Measurements from ENCODE around the gene ALK. TPM values are rescaled to one million over a fixed set of nuclear protein-coding genes. Genes with fewer than 3 reads are reported as not detected.

Gene ALK
- total RNA-seq, 1 donor = under 0.01 TPM

DNA sequence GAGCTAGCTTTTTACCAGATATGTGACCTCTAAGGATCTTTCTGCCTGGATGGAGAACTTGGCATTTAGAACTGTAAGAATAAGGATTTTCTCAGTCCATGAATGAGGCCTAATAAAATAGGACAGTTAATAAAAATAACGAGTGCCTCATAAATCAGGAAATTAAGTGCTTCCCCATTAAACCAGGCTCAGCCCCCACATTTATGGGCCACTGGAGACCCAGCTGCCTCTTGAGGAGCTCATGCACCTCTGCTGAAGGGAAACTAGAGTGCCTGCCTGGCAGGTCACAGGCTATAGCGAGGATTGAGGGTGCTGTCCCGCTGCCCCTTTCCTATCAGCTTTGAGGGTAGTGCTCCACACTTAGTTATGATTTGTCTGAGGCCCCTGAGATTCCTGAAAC, 158.0 kb downstream of the ALK start:
- peaks cover 20% of the 10 kb centered on the region for H3K27me3 ChIP-seq (ENCODE audit: insufficient read depth, low read length)
- no peak overlapping the region for H2AFZ ChIP-seq (ENCODE audit: low read length)
- no peak overlapping the region for H3K4me2 ChIP-seq (ENCODE audit: insufficient read depth, low read length)
- no peaks in the 10 kb centered on the region for H3K36me3 ChIP-seq (ENCODE audit: insufficient read depth, low read length)
- H4K20me1 ChIP-seq (ENCODE audit: insufficient read depth, low read length) = no peaks in the 10 kb centered on the region
- no peaks in the 10 kb centered on the region for H3K79me2 ChIP-seq (ENCODE audit: insufficient read depth, low read length)
- TF ChIP-seq, protein P1, sequence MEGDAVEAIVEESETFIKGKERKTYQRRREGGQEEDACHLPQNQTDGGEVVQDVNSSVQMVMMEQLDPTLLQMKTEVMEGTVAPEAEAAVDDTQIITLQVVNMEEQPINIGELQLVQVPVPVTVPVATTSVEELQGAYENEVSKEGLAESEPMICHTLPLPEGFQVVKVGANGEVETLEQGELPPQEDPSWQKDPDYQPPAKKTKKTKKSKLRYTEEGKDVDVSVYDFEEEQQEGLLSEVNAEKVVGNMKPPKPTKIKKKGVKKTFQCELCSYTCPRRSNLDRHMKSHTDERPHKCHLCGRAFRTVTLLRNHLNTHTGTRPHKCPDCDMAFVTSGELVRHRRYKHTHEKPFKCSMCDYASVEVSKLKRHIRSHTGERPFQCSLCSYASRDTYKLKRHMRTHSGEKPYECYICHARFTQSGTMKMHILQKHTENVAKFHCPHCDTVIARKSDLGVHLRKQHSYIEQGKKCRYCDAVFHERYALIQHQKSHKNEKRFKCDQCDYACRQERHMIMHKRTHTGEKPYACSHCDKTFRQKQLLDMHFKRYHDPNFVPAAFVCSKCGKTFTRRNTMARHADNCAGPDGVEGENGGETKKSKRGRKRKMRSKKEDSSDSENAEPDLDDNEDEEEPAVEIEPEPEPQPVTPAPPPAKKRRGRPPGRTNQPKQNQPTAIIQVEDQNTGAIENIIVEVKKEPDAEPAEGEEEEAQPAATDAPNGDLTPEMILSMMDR (IDR thresholded peaks at IDR 0.05; ENCODE audit: extremely low read depth, low read depth, low read length) = no peak
- DNase-seq (ENCODE audit: insufficient read length, low spot score, missing footprints) = no peak
- H3K27ac ChIP-seq (ENCODE audit: low read depth, low read length) = no peak overlapping the region
- peaks cover 4% of the 10 kb centered on the region for H3K4me1 ChIP-seq (ENCODE audit: insufficient read depth, low read length)
- H3K4me3 ChIP-seq (ENCODE audit: insufficient read depth, low read length) = no peak overlapping the region
- H3K9me3 ChIP-seq (ENCODE audit: low read depth, low read length) = no peaks in the 10 kb centered on the region

DNA sequence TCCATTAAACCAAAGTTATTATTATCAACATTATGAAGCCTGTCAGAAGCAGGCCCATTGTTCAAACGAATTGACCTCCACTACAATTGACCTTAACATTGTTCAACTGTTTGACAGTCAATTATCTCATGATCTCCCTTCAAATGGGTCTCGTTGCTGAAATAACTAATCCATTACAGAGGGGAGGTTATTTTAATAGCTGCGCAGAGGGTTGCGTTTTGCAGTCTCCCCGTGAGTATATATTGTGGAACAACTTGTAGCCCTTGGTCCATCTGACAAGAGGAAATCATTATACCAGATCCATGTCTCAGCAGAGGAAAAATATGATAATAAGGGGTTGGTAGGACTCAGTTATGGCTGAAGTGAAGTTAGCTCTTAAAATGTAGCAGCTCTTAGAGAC, 159.1 kb downstream of the ALK start:
- Histone ChIP-seq H3K4me2 (ENCODE audit: insufficient read depth, low read length) (no peak overlapping the region), H3K9me3 (ENCODE audit: low read depth, low read length) (no peaks in the 10 kb centered on the region), H3K27ac (ENCODE audit: low read depth, low read length) (no peak overlapping the region), H3K79me2 (ENCODE audit: insufficient read depth, low read length) (no peaks in the 10 kb centered on the region), H3K27me3 (ENCODE audit: insufficient read depth, low read length) (peaks cover 22% of the 10 kb centered on the region), H3K4me1 (ENCODE audit: insufficient read depth, low read length) (peaks cover 4% of the 10 kb centered on the region), H3K4me3 (ENCODE audit: insufficient read depth, low read length) (no peak overlapping the region), H2AFZ (ENCODE audit: low read length) (no peak overlapping the region), H4K20me1 (ENCODE audit: insufficient read depth, low read length) (no peaks in the 10 kb centered on the region), H3K36me3 (ENCODE audit: insufficient read depth, low read length) (no peaks in the 10 kb centered on the region)
- TF ChIP-seq, protein P1 (IDR thresholded peaks at IDR 0.05; ENCODE audit: extremely low read depth, low read depth, low read length) = no peak
- DNase-seq (ENCODE audit: insufficient read length, low spot score, missing footprints) = no peak

DNA sequence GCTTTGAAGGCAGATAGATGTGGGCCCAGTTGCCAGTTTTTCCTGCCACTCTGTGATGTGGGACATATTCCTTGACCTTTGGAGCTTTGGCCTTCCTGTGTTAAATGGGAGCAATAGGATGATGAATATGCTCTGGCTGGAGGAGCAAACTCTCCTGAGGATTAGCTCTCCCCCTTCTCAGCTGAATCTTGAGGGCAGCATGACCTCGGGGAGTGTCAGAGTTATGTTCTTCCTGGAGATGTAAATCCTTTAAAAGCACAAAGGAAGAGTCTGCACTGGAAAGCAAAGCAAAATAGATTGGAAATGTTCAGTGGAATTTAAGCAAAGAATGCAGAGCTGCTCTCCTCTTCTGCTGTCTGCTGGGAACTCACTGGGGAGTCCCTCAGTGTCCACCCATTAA, 160.1 kb downstream of the ALK start:
- Histone ChIP-seq H3K4me2 (ENCODE audit: insufficient read depth, low read length) (no peak overlapping the region), H3K27ac (ENCODE audit: low read depth, low read length) (no peak overlapping the region), H3K9me3 (ENCODE audit: low read depth, low read length) (no peaks in the 10 kb centered on the region), H3K4me3 (ENCODE audit: insufficient read depth, low read length) (no peak overlapping the region), H3K79me2 (ENCODE audit: insufficient read depth, low read length) (no peaks in the 10 kb centered on the region), H3K36me3 (ENCODE audit: insufficient read depth, low read length) (no peaks in the 10 kb centered on the region), H3K4me1 (ENCODE audit: insufficient read depth, low read length) (peaks cover 3% of the 10 kb centered on the region), H3K27me3 (ENCODE audit: insufficient read depth, low read length) (peaks cover 27% of the 10 kb centered on the region), H2AFZ (ENCODE audit: low read length) (no peak overlapping the region), H4K20me1 (ENCODE audit: insufficient read depth, low read length) (no peaks in the 10 kb centered on the region)
- no peak for DNase-seq (ENCODE audit: insufficient read length, low spot score, missing footprints)
- TF ChIP-seq, protein P1 (IDR thresholded peaks at IDR 0.05; ENCODE audit: extremely low read depth, low read depth, low read length) = no peak

GRCh38 chr2:29760008-29760407, 161.4 kb downstream of the ALK start:
- Histone ChIP-seq H3K4me2 (ENCODE audit: insufficient read depth, low read length) (no peak overlapping the region), H3K9me3 (ENCODE audit: low read depth, low read length) (no peaks in the 10 kb centered on the region), H3K4me3 (ENCODE audit: insufficient read depth, low read length) (no peak overlapping the region), H3K79me2 (ENCODE audit: insufficient read depth, low read length) (no peaks in the 10 kb centered on the region), H3K4me1 (ENCODE audit: insufficient read depth, low read length) (no peaks in the 10 kb centered on the region), H3K36me3 (ENCODE audit: insufficient read depth, low read length) (no peaks in the 10 kb centered on the region), H3K27ac (ENCODE audit: low read depth, low read length) (no peak overlapping the region), H2AFZ (ENCODE audit: low read length) (no peak overlapping the region), H3K27me3 (ENCODE audit: insufficient read depth, low read length) (peaks cover 34% of the 10 kb centered on the region), H4K20me1 (ENCODE audit: insufficient read depth, low read length) (no peaks in the 10 kb centered on the region)
- TF ChIP-seq, protein P1 (IDR thresholded peaks at IDR 0.05; ENCODE audit: extremely low read depth, low read depth, low read length) = no peak
- no peak for DNase-seq (ENCODE audit: insufficient read length, low spot score, missing footprints)

Measured in osteoblast (primary cell).